Measurements from ENCODE around the gene CBLB.

Gene CBLB

GRCh38 chr3:105791131-105791530 is 77.7 kb downstream of the CBLB start:
- no peaks in the 10 kb centered on the region for H3K36me3 ChIP-seq (ENCODE audit: insufficient read depth, low read length)
- H3K4me3 ChIP-seq, result no peak overlapping the region
- no peaks in the 10 kb centered on the region for H3K9me3 ChIP-seq (ENCODE audit: low read depth, low read length)
- no peak for TF ChIP-seq EZH2 (IDR thresholded peaks at IDR 0.05)
- no peak for TF ChIP-seq POLR2AphosphoS5 (IDR thresholded peaks at IDR 0.05; ENCODE audit: borderline replicate concordance, low read depth, low read length)
- TF ChIP-seq FOXP2 (optimal IDR thresholded peaks at IDR 0.05; ENCODE audit: control extremely low read depth, extremely low read length, insufficient read depth), result no peak
- H3K27ac ChIP-seq, result no peak overlapping the region
- DNase-seq (ENCODE audit: low read depth, low spot score), result no peak
- no peak overlapping the region for H3K9ac ChIP-seq (ENCODE audit: insufficient read length)

- Histone ChIP-seq H3K9ac (ENCODE audit: insufficient read length) (no peak overlapping the region), H3K4me3 (no peak overlapping the region), H3K36me3 (ENCODE audit: insufficient read depth, low read length) (no peaks in the 10 kb centered on the region), H3K27ac (no peak overlapping the region), H3K9me3 (ENCODE audit: low read depth, low read length) (no peaks in the 10 kb centered on the region)
- no peak for DNase-seq (ENCODE audit: low read depth, low spot score)
- TF ChIP-seq POLR2AphosphoS5 (IDR thresholded peaks at IDR 0.05; ENCODE audit: borderline replicate concordance, low read depth, low read length) (no peak), FOXP2 (optimal IDR thresholded peaks at IDR 0.05; ENCODE audit: control extremely low read depth, extremely low read length, insufficient read depth) (no peak), EZH2 (IDR thresholded peaks at IDR 0.05) (no peak)
Observed at GRCh38 chr3:105790534-105790933, 78.3 kb downstream of the CBLB start.

- DNase-seq (ENCODE audit: low read depth, low spot score), result peak; percentile 84
- Histone ChIP-seq H3K36me3 (ENCODE audit: insufficient read depth, low read length) (no peaks in the 10 kb centered on the region), H3K4me3 (peak overlapping the region; percentile 66), H3K27ac (peak overlapping the region; percentile 96), H3K9me3 (ENCODE audit: low read depth, low read length) (no peaks in the 10 kb centered on the region), H3K9ac (ENCODE audit: insufficient read length) (no peak overlapping the region)
- TF ChIP-seq FOXP2 (optimal IDR thresholded peaks at IDR 0.05; ENCODE audit: control extremely low read depth, extremely low read length, insufficient read depth), result no peak
Observed at GRCh38 chr3:105788593-105788992, 80.2 kb downstream of the CBLB start.

DNA sequence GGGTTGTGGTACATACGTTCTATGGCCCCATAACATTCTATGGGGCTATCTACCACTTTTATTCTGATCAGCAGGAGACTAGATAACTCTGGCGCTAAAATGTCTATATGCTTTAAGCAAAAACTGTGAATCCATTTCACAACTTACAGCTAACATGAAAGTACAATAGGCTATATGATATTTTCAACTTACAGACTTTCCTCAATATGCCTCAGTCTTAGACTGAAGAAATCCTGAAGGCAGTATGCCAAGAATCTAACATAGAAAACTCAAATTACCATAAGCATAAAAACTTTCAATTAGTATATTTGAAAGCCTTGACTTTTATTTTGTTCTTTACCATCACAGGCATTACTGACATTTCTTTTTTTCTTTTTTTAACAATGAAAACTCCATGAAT is 81.4 kb downstream of the CBLB start:
- Histone ChIP-seq H3K9me3 (ENCODE audit: low read depth, low read length) (no peaks in the 10 kb centered on the region), H3K9ac (ENCODE audit: insufficient read length) (peak overlapping the region; percentile 10), H3K36me3 (ENCODE audit: insufficient read depth, low read length) (no peaks in the 10 kb centered on the region), H3K4me3 (peak overlapping the region; percentile 66), H3K27ac (peak overlapping the region; percentile 96)
- peak; percentile 60 for DNase-seq (ENCODE audit: low read depth, low spot score)
- TF ChIP-seq FOXP2 (optimal IDR thresholded peaks at IDR 0.05; ENCODE audit: control extremely low read depth, extremely low read length, insufficient read depth), result no peak
- no peak for TF ChIP-seq EZH2 (IDR thresholded peaks at IDR 0.05)
- TF ChIP-seq POLR2AphosphoS5 (IDR thresholded peaks at IDR 0.05; ENCODE audit: borderline replicate concordance, low read depth, low read length), result no peak

DNA sequence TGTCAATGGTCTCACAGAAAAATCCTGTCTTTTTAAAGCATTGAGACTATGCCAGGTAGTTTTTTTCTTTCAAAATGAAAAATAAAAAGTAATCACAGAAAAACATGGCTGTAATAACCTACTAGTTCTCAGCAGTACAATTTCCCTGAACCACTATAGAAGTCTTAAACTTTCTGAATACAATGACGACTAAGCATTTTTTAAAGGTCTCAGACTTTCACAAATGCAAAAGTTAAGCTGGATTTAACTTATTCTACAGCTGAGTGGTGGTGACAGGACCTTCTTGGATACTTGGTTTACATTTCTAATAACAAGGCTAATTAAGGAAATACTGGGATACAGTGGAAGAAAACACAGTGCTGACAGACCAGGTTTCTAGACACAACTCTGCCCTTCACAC is 81.8 kb downstream of the CBLB start:
- DNase-seq (ENCODE audit: low read depth, low spot score), result no peak
- no peak for TF ChIP-seq FOXP2 (optimal IDR thresholded peaks at IDR 0.05; ENCODE audit: control extremely low read depth, extremely low read length, insufficient read depth)
- TF ChIP-seq POLR2AphosphoS5 (IDR thresholded peaks at IDR 0.05; ENCODE audit: borderline replicate concordance, low read depth, low read length), result no peak
- TF ChIP-seq EZH2 (IDR thresholded peaks at IDR 0.05), result no peak
- peak overlapping the region; percentile 10 for H3K9ac ChIP-seq (ENCODE audit: insufficient read length)
- peak overlapping the region; percentile 66 for H3K4me3 ChIP-seq
- H3K9me3 ChIP-seq (ENCODE audit: low read depth, low read length), result no peaks in the 10 kb centered on the region
- peak overlapping the region; percentile 96 for H3K27ac ChIP-seq
- no peaks in the 10 kb centered on the region for H3K36me3 ChIP-seq (ENCODE audit: insufficient read depth, low read length)

GRCh38 chr3:105786241-105786640 is 82.6 kb downstream of the CBLB start:
- no peak overlapping the region for H3K9ac ChIP-seq (ENCODE audit: insufficient read length)
- DNase-seq (ENCODE audit: low read depth, low spot score), result no peak
- H3K27ac ChIP-seq, result peak overlapping the region; percentile 96
- no peaks in the 10 kb centered on the region for H3K9me3 ChIP-seq (ENCODE audit: low read depth, low read length)
- no peak overlapping the region for H3K4me3 ChIP-seq
- no peaks in the 10 kb centered on the region for H3K36me3 ChIP-seq (ENCODE audit: insufficient read depth, low read length)
- TF ChIP-seq EZH2 (IDR thresholded peaks at IDR 0.05) (no peak), POLR2AphosphoS5 (IDR thresholded peaks at IDR 0.05; ENCODE audit: borderline replicate concordance, low read depth, low read length) (no peak), FOXP2 (optimal IDR thresholded peaks at IDR 0.05; ENCODE audit: control extremely low read depth, extremely low read length, insufficient read depth) (no peak)

- Histone ChIP-seq H3K9ac (ENCODE audit: insufficient read length) (no peak overlapping the region), H3K9me3 (ENCODE audit: low read depth, low read length) (no peaks in the 10 kb centered on the region), H3K27ac (no peak overlapping the region), H3K36me3 (ENCODE audit: insufficient read depth, low read length) (no peaks in the 10 kb centered on the region), H3K4me3 (no peak overlapping the region)
- DNase-seq (ENCODE audit: low read depth, low spot score), result no peak
- TF ChIP-seq FOXP2 (optimal IDR thresholded peaks at IDR 0.05; ENCODE audit: control extremely low read depth, extremely low read length, insufficient read depth) (no peak), POLR2AphosphoS5 (IDR thresholded peaks at IDR 0.05; ENCODE audit: borderline replicate concordance, low read depth, low read length) (no peak), EZH2 (IDR thresholded peaks at IDR 0.05) (no peak)
Observed at GRCh38 chr3:105785803-105786202, 83.0 kb downstream of the CBLB start.

GRCh38 chr3:105783631-105784030 is 85.2 kb downstream of the CBLB start:
- H3K36me3 ChIP-seq (ENCODE audit: insufficient read depth, low read length), result no peaks in the 10 kb centered on the region
- no peak overlapping the region for H3K27ac ChIP-seq
- no peak overlapping the region for H3K9ac ChIP-seq (ENCODE audit: insufficient read length)
- DNase-seq (ENCODE audit: low read depth, low spot score), result no peak
- no peak overlapping the region for H3K4me3 ChIP-seq
- no peaks in the 10 kb centered on the region for H3K9me3 ChIP-seq (ENCODE audit: low read depth, low read length)
- TF ChIP-seq FOXP2 (optimal IDR thresholded peaks at IDR 0.05; ENCODE audit: control extremely low read depth, extremely low read length, insufficient read depth), result no peak
- TF ChIP-seq POLR2AphosphoS5 (IDR thresholded peaks at IDR 0.05; ENCODE audit: borderline replicate concordance, low read depth, low read length), result no peak
- TF ChIP-seq EZH2 (IDR thresholded peaks at IDR 0.05), result no peak

DNA sequence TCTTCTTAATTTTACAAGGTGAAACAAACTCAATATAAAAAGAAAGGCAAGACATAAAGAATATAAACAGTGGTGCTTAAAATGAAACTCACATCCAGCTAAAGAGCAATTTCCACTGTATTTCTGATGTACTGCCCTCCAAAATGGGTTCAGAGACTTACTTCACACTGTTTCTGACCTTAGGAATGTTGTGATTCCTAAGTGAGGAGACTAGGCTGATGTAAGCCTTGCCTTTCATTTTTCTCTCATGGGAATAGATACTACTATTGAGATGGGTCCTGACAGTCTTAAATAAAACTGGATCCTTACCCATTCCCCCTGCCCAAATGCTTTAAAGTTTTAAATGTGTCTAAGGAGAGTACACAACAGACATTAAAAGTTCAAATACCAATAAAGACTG is 86.9 kb downstream of the CBLB start:
- no peaks in the 10 kb centered on the region for H3K36me3 ChIP-seq (ENCODE audit: insufficient read depth, low read length)
- no peak overlapping the region for H3K27ac ChIP-seq
- no peak for TF ChIP-seq EZH2 (IDR thresholded peaks at IDR 0.05)
- TF ChIP-seq POLR2AphosphoS5 (IDR thresholded peaks at IDR 0.05; ENCODE audit: borderline replicate concordance, low read depth, low read length), result no peak
- TF ChIP-seq FOXP2 (optimal IDR thresholded peaks at IDR 0.05; ENCODE audit: control extremely low read depth, extremely low read length, insufficient read depth), result no peak
- H3K9ac ChIP-seq (ENCODE audit: insufficient read length), result no peak overlapping the region
- no peak overlapping the region for H3K4me3 ChIP-seq
- no peaks in the 10 kb centered on the region for H3K9me3 ChIP-seq (ENCODE audit: low read depth, low read length)
- DNase-seq (ENCODE audit: low read depth, low spot score), result no peak
